Measurements from ENCODE around the gene SHFL.

SHFL gene

DNA sequence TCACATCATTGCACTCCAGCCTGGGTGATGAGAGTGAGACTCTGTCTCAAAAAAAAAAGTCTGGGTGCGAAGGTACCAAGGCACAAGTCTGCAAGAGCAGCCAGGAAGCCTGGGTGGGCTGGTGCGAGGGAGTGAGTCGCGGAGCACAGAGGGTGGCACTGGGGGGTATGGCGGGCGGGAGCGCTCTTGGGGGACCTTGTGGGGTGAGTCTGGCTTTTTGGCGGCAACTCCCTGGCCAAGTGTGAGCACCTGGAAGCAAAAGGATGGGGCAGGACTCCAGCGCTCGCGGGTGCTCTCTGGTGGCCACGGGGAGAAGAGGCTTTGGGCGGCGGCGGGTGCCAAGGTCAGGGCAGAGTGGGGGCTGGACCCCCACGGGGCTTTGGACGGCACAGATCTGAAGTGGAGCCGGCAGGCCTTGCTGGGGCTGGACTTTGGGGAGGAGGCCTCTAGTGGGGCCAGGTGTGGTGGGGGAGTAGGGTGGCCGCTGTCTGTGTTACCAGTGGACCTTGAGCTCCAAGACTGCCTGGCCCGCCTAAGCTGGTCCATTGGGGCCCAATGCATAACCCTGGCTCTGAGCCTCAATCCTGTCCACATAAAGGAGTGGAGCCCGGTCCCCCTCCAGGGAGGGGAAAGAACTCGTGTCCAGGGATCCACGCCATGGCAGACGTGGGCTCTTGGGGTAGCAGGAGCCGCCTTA is 26.9 kb downstream of the SHFL start:
- ChIA-PET POLR2A (interaction anchor here (0.7 to 3.7 kb wide), 3 partner anchors 11 to 17 kb away, joined by 4 to 14 read pairs (median 5); partner anchors contain the start of gene ANGPTL6), CTCF (interaction anchor here (0.6 to 2.0 kb wide), 11 partner anchors 9 to 1599 kb away, joined by 3 to 27 read pairs (median 3); no protein-coding TSS in a partner anchor)
- no peaks in the 10 kb centered on the region for H3K4me1 ChIP-seq (ENCODE audit: control insufficient read depth, insufficient read depth, low read length)
- peaks cover 20 to 88% of the 10 kb centered on the region in 2 experiments for H3K36me3 ChIP-seq (ENCODE audit: control insufficient read depth in 2 of 2, insufficient read depth in 1 of 2, low read length in 2 of 2)
- no peak overlapping the region for H3K4me3 ChIP-seq (ENCODE audit: low read depth, low read length)
- H3K27ac ChIP-seq (ENCODE audit: extremely low read depth, low read depth, low read length): no peak overlapping the region
- no peaks in the 10 kb centered on the region for H3K9me3 ChIP-seq (ENCODE audit: control insufficient read depth, insufficient read depth, low read depth, low read length)
- TF ChIP-seq ZNF416 (tag by site-specific recombination; IDR thresholded peaks at IDR 0.05): no peak
- peak; percentile 97 for TF ChIP-seq PATZ1 (tag by site-specific recombination; IDR thresholded peaks at IDR 0.05)
- no peak for TF ChIP-seq ZNF10 (tag by site-specific recombination; IDR thresholded peaks at IDR 0.05)
- no peak for TF ChIP-seq MEIS1 (CRISPR knock-in tag; IDR thresholded peaks at IDR 0.05; ENCODE audit: borderline replicate concordance)
- no peak for TF ChIP-seq MZF1 (tag by site-specific recombination; IDR thresholded peaks at IDR 0.05; ENCODE audit: borderline replicate concordance)
- no peak for TF ChIP-seq ZNF521 (tag by site-specific recombination; IDR thresholded peaks at IDR 0.05)
- TF ChIP-seq, protein P1, sequence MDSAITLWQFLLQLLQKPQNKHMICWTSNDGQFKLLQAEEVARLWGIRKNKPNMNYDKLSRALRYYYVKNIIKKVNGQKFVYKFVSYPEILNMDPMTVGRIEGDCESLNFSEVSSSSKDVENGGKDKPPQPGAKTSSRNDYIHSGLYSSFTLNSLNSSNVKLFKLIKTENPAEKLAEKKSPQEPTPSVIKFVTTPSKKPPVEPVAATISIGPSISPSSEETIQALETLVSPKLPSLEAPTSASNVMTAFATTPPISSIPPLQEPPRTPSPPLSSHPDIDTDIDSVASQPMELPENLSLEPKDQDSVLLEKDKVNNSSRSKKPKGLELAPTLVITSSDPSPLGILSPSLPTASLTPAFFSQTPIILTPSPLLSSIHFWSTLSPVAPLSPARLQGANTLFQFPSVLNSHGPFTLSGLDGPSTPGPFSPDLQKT (IDR thresholded peaks at IDR 0.05; ENCODE audit: borderline replicate concordance, low read depth, low read length): no peak
- TF ChIP-seq ZNF660 (tag by site-specific recombination; IDR thresholded peaks at IDR 0.05): no peak
- no peak for TF ChIP-seq ZNF16 (tag by site-specific recombination; IDR thresholded peaks at IDR 0.05; ENCODE audit: low read depth)
- no peak for TF ChIP-seq ZNF558 (tag by site-specific recombination; IDR thresholded peaks at IDR 0.05)
- TF ChIP-seq ZNF132 (tag by site-specific recombination; IDR thresholded peaks at IDR 0.05; ENCODE audit: borderline replicate concordance): no peak
- no peak for TF ChIP-seq ZNF610 (tag by site-specific recombination; IDR thresholded peaks at IDR 0.05; ENCODE audit: borderline replicate concordance)
- no peak for TF ChIP-seq ZNF548 (tag by site-specific recombination; IDR thresholded peaks at IDR 0.05)
- TF ChIP-seq, protein P2, sequence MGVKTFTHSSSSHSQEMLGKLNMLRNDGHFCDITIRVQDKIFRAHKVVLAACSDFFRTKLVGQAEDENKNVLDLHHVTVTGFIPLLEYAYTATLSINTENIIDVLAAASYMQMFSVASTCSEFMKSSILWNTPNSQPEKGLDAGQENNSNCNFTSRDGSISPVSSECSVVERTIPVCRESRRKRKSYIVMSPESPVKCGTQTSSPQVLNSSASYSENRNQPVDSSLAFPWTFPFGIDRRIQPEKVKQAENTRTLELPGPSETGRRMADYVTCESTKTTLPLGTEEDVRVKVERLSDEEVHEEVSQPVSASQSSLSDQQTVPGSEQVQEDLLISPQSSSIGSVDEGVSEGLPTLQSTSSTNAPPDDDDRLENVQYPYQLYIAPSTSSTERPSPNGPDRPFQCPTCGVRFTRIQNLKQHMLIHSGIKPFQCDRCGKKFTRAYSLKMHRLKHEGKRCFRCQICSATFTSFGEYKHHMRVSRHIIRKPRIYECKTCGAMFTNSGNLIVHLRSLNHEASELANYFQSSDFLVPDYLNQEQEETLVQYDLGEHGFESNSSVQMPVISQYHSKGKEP (tag by site-specific recombination; IDR thresholded peaks at IDR 0.05): no peak
- TF ChIP-seq GLIS2 (tag by site-specific recombination; IDR thresholded peaks at IDR 0.05): peak; percentile 86
- no peak for TF ChIP-seq ZNF48 (tag by site-specific recombination; IDR thresholded peaks at IDR 0.05)
- peak; percentile 53 for TF ChIP-seq ZFP37 (tag by site-specific recombination; IDR thresholded peaks at IDR 0.05)
- TF ChIP-seq ZNF324 (tag by site-specific recombination; IDR thresholded peaks at IDR 0.05): no peak
- TF ChIP-seq ZFHX2 (tag by site-specific recombination; conservative IDR thresholded peaks at IDR 0.05): no peak
- TF ChIP-seq ZNF223 (tag by site-specific recombination; IDR thresholded peaks at IDR 0.05): no peak
- no peak for TF ChIP-seq ZSCAN16 (tag by site-specific recombination; IDR thresholded peaks at IDR 0.05)
- no peak for TF ChIP-seq ZNF404 (tag by site-specific recombination; IDR thresholded peaks at IDR 0.05)
- TF ChIP-seq ZNF621 (tag by site-specific recombination; IDR thresholded peaks at IDR 0.05): no peak
- peak; percentile 31; the same call in 1 of the 2 replicates for TF ChIP-seq ZEB2 (tag by site-specific recombination; IDR thresholded peaks at IDR 0.05)
- no peak for TF ChIP-seq GLI2 (tag by site-specific recombination; IDR thresholded peaks at IDR 0.05; ENCODE audit: borderline replicate concordance, low read depth)
- peak; percentile 57 for TF ChIP-seq ZNF692 (tag by site-specific recombination; IDR thresholded peaks at IDR 0.05)
- TF ChIP-seq, protein P3, sequence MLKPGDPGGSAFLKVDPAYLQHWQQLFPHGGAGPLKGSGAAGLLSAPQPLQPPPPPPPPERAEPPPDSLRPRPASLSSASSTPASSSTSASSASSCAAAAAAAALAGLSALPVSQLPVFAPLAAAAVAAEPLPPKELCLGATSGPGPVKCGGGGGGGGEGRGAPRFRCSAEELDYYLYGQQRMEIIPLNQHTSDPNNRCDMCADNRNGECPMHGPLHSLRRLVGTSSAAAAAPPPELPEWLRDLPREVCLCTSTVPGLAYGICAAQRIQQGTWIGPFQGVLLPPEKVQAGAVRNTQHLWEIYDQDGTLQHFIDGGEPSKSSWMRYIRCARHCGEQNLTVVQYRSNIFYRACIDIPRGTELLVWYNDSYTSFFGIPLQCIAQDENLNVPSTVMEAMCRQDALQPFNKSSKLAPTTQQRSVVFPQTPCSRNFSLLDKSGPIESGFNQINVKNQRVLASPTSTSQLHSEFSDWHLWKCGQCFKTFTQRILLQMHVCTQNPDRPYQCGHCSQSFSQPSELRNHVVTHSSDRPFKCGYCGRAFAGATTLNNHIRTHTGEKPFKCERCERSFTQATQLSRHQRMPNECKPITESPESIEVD (tag by site-specific recombination; IDR thresholded peaks at IDR 0.05): no peak
- no peak for TF ChIP-seq ZSCAN23 (tag by site-specific recombination; IDR thresholded peaks at IDR 0.05)
- peak; percentile 40; the same call in 1 of the 2 replicates for TF ChIP-seq ZIC2 (tag by site-specific recombination; IDR thresholded peaks at IDR 0.05)
- TF ChIP-seq ZNF274 (IDR thresholded peaks at IDR 0.05; ENCODE audit: low read length): no peak
- TF ChIP-seq ZNF274 (tag by site-specific recombination; IDR thresholded peaks at IDR 0.05; ENCODE audit: borderline replicate concordance): no peak
- TF ChIP-seq ZNF529 (tag by site-specific recombination; IDR thresholded peaks at IDR 0.05; ENCODE audit: insufficient replicate concordance): no peak

Data from HEK293 (cell line).